CD4-positive, alpha-beta T cell treated with Interleukin-6 for 4 hours (primary cell): ENCODE measurements around the gene PIEZO2.
"Not testable (repeated sequence)": the region's sequence is repeated elsewhere in the genome, so short reads cannot be mapped to it uniquely, and the experiment has no call there.

Experiments used
- DNase-seq: peaks from one replicate; pipeline ENCODE4 v3.0.0-alpha.2; 2020; ENCODE audit warnings: mixed read lengths

Gene PIEZO2

DNA sequence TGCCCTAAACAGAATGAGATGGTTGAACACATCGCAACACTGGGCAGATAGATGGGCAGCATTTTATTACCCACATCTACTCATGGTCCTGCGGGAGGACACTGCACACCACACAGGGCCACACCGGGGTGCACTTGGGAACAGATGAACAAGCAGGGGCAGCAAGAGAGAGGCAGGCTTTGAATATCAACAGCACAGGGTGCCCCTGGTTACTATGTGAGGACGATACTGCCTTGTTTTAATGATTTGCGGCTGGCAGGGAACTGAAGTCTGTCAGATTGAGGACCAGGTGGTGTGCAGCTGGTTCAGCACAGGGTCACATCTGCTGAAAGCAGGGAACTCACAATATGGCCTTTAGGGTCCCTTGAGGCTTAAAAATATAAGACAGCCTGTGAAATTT, 195.7 kb downstream of the PIEZO2 start:
- no peak for DNase-seq

DNA sequence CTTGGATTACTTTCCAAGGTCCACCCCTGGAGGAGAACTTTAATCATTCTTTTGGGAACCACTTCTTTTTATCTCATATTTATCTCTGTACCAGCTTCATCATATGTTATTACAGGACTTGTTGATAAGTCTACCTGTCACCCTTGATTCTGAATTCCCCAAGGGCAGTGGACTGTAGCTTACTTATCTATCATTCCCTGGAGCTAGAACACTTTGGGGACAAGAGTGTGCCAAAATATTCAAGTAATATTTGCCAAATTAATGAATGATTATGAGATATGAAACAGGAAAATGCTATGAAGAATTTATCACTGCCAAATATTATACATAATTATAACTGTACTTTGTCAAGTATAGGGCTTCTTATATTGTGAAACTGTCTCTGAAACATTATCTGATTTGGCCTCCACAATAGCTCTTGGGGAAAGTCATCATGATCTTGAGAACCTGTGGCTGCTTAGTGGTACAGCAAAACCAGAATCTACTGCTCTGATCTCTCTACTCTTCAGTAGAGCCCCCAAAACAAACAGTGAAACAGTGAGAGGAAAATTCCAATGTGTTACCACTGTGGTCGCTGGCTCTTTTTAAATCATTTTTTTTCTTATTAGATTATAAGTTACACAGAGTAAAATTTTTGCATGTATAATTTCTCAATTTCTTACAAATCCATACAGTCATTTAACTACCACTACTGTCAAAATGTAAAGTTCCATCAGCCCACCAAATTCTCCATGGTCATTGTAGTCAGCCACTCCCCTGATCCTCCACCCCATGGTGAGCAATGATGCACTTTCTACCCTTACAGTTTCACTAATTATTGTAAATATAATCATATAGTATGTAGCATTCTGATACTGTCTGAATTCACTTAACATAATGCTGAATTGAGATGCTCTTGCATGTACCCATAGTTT, 197.5 kb downstream of the PIEZO2 start:
- no peak for DNase-seq

DNA sequence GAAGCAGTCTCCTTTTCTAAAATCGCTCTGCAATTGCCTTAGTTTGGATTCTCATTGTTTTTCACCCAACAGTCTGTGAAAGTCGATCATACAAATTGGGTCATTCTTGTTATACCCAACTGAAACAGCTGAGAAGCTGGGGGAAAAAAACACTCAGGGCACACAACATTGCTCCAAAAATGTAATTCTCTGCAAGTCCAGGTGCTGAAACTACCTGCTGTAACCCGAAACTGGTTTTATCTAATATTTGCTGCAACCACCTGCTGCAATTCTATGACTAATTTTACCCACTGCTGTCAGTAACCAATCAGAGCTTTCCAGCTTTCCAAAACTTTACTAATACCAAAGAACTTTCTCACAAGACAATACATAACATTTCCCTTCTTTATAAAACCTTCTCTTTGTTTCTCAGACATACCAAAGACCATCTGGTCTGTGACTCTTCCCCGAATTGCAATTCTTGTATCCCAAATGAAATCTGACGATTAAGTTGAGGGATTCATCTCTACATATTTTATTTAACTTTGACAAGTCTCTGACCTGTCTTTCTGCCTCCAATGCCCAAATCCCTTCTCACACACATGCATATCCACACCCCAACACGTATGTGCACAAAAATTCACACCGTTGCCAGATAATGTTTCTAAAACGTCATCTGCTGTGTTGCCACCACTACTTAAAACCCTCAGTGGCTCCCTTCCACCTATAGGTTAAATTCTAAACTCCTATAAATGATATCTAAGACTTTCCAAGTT, 198.3 kb downstream of the PIEZO2 start:
- DNase-seq: no peak

DNA sequence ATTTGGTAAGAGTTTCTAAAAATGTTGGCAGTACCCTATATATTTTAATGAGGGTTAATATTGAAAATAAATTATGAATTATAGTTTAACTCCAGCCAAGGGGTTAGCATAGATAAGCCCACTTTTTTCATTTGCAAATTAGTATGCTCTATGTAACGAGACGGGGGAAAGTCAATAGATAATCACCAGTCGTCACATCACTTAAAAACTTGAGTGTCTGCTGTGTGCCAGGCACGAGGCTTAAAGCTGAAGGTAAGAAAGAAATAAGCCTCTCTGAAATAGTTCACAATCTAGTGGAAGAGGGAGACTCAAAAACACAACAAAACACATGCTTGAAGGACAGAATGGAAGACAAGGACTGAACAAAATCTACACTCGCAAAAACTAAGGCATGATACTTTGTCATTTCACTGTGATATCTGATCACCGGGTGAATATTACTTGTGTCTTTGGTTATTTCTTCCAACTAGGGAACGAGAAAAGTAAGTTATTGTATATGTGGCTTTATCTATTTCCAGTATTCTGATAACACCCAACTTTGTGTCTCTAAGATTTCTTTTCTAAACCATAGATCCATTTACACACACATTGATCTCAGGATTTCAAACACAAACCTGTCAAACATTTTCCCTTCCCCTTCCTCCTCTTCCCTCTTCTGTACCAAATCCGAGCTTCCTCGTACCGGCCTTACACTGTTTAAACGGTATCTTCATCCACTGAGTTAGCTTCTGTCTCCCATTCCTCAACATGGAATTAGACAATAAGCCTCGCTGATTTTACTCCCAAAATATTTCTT, 199.1 kb downstream of the PIEZO2 start:
- DNase-seq: no peak

DNA sequence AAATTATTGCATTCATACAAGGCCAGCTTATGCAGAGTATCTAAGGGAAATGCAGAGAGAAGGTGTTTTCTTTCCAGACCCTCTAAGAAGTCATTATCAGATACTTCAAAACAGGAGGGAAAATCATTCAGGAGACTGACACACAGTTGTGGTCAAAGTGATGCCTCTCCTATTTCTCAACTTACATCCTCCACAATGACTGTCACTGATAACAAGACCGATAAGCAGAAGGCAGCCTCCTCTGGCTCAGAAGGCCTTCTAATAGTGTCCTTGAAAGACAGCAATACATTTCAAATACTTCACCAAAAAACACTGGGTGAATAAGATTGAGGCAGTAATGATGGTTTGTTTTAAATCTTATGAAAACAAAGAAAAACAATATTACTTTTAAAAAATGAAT, 199.7 kb downstream of the PIEZO2 start:
- no peak for DNase-seq

DNA sequence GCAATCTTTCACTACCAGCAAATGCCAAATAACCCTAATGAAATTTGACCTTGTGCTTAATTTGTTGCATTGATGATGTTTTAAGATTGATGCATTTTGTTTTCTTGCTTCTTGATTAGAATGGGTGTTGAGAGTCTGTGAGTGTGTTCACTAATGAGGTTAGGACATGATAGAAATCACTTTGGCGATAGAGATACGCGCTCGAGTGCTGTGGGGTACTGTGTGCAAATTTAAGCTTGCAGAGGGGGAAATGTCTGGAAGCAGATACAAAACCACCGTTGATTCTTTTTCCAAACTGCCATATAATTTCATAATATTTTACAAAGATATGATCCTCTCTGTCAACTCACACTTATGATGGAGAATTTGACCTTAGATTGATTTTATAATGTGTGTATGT, 200.9 kb downstream of the PIEZO2 start:
- no peak for DNase-seq

DNA sequence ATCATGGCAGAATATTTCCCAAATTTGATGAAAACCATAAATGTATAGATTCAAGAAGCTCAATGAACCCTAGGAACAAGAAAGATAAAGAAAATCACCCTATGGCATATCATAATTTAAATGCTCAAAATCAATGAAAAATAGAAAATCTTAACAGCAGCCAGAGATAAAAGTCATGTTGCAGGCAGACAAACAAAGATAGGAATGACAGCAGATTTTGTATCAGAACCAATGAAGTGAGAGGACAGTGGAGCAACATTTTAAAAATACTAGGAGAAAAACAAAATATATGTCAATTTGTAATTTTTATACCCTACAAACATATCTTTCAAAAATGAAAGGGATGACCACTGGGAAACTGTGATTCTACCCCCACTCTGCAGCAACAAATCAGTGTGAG, 203.3 kb downstream of the PIEZO2 start:
- no peak for DNase-seq

DNA sequence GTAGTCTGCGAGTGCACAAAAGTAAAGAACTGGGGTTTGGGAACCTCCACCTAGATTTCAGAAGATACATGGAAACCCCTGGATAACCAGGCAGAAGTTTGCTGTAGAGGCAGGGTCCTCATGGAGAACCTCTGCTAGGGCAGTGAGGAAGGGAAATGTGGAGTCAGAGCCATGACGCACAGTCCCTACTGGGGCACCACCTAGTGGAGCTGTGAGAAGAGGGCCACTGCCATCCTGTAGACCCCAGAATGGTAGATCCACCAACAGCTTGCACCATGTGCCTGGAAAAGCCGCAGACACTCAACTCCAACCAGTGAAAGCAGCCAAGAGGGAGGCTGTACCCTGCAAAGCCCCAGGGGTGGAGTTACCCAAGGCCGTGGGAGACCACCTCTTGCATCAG, 206.4 kb downstream of the PIEZO2 start:
- DNase-seq: no peak

DNA sequence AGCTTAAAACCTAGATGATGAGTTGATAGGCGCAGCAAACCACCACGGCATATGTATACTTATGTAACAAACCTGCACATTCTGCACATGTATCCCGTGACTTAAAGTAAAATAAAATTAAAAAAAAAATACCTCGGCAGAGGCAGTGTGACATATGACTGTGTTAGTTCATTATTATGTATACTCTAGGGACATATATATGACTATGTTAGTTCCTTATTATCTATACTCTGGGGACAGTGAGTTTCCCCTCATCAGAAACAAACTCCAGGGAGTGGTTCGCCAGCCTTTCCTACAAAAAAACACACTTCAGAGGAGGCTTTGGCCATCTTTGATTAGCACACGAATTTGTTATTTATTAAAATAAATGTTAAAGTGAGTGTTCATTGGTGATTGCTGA, 209.5 kb downstream of the PIEZO2 start:
- DNase-seq: no peak

DNA sequence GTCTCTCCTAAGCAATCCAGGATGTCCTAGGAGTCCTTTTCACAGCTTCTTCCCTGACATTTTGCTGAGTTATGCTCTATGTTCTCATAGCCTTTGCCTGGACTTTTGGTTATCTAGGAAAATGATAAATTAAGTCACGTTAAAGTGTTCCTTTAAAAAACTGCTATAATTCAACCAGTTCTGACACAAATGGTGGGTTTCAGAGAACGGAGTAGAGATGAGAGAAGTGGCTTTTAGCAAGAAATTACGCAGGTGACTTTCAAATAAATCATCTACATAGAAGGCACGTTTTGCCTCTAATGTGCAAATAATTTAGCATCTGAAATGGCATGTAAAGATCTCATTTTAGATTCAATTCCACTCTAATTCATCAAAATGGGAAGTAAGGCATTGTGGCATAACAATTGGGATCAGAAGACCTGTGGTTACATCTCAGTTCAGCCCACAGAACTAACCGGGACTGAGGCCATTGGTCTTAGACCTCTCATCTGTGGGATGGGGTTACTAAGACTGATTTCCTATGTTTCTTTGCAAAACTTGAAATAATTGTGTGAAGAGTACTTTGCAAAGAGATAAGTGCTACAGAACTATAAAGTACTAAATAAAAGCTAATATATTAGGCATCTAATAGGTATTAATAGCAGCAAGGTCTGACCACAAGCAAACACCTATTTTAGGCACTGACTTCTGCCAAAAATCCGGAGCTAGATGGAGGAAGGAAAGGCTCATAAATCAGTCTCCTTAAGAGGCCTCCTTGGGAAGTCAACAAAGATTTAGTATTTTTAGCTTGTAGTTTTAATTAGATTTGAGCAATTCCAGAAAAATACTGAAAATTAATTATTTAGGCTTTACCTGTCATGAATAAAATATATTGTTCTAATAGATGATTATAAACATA, 211.4 kb downstream of the PIEZO2 start:
- no peak for DNase-seq

DNA sequence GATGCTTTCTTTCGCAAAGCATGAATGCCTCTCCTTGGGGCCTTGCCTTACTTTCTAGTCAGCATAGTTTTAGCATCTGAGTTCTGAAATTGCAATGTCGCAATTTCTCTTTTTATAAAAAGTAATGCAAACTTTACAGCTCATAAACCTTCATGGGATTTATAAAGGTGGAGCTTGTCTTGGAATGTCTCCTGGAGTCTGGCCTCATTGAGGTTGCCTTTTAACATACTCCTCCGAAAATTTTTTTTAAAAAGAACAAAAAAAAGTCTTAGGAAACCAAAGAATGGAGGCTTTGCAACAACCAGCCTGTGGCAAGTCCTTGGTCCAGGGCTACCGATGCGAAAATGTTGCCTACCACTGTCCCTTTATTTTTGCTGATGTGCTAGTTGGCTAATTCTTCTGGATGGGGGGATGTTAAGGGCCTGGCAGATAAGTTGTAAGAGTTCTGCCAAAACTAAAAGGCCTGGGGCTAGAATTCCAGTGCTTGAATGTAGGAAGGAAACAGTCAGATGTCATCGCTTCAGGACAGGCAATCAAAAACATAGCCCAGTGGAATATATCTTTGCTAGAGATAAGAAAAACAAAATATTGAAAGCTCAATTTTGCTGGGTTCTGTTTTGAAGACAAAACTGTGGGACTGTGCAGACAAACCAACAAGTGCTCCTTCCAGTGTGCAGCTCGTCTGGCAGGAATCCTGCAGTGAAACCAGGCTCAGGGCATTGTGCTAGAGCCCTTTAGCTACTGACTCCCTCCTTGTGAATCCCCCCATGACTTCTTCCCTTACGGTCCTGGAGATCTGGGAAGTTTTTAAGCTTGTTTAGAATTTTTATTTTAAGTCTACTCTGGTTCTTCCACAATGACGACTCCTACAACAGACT, 213.0 kb downstream of the PIEZO2 start:
- no peak for DNase-seq

DNA sequence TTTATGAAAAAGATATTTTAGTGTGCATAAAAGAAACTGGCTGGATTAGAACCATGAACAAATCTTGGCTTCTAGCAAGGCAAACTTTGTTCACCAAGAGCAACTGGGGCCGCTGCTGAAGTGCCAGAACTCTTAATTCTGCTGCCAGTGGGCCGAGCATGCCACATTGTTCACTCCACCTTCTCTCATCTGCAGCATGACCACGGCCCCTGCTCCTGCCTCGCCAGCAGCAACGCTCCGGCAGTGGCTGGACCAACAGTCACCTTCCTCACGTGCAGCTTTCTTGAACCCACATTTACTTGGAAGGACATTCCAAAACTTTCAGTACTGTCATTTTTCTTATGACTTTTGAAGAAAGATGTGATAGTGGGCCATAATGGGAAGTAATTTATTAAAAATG, 213.8 kb downstream of the PIEZO2 start:
- no peak for DNase-seq

DNA sequence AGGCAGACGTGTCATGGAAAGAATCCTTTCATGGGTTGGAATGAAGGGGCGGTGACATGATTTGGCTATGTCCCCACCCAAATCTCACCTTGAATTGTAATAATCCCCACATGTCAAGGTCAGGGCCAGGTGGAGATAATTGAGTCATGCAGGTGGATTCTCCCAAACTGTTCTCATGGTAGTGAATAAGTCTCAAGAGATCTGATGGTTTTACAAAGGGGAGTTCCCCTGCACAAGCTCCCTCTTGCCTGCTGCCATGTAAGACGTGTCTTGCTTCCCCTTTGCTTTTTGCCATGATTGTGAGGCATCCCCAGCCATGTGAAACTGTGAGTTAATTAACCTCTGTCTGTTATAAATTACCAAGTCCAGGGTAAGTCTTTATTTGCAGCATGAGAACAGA, 215.7 kb downstream of the PIEZO2 start:
- DNase-seq: not testable (repeated sequence)

DNA sequence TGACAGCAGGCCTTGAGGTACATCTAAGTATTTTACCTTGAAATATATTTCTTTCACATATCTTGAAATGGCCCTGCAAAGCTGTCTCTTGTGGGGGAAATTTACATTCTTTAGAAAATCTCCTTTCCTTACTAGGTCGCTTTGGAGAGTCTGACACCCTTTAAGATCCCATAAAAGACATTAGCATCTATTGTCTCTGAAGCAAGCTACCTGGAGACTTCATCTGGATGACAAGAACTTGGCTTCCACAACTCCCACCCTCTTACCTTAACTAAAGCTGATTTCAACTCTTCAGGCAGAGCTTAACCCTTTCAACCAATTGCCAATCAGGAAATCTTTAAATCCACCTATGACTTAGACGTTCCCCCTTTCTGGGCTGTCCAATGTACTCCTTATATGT, 219.3 kb downstream of the PIEZO2 start:
- no peak for DNase-seq

DNA sequence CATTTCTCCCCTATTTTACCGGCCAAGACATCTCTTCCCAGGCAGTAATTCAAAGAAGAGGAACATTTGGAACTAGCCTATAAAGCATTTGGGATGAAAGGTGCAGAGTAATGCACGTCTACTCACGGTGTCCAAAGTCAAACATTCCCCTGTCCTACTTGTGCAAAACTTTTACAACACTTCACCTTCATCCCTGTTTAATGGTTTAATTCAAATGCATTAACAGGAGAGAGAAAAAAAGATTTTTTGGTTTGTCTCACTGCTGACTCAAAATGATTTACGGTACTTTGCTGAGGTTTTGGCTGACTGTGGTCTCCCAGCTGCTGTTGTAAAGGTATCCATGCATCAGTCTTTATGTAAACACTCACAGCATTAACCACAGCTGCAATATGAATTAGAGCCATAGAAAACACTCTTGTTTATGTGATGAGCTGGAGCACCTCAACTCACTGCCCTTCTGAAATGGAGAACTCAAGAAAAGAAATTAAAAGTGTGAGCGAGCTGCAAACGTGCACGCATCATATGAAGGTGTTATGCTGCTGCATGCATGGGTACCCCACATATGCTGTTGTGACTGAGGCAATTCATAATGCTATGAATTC, 220.5 kb downstream of the PIEZO2 start:
- DNase-seq: no peak

DNA sequence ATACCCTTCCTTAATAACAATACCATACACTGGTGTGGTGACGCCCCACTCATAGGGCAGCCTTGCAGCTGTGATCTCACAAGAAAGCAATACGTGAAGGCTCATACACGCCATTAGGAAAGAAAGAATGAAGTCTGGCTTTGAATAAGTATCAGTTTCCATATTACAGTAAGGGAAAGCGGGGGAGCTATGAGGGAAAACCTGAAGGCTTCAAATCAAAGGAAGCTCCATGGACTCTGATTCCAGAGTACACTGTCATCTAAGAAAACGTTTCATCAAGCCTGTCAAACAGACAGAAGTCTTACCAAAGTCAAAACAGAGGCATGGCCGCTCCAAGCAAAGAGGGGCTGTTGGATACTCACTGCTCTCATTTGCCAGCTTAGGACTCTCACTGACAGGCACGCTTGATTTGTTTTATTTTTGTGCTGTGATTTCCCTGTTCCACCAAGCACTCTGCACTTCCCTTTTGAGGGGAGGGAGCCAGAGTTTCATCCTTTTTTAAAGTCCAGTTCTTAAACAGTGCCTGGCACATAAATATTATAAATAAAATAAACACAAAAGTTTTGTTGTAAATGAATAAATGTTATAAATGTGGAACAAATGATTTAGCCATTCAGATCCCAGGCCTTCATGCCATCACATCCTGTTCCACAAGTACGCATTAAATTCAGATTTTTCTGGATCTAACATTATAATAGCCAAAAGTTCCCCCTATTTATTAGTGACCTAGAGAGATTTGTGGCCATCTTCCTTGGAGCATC, 221.2 kb downstream of the PIEZO2 start:
- no peak for DNase-seq

DNA sequence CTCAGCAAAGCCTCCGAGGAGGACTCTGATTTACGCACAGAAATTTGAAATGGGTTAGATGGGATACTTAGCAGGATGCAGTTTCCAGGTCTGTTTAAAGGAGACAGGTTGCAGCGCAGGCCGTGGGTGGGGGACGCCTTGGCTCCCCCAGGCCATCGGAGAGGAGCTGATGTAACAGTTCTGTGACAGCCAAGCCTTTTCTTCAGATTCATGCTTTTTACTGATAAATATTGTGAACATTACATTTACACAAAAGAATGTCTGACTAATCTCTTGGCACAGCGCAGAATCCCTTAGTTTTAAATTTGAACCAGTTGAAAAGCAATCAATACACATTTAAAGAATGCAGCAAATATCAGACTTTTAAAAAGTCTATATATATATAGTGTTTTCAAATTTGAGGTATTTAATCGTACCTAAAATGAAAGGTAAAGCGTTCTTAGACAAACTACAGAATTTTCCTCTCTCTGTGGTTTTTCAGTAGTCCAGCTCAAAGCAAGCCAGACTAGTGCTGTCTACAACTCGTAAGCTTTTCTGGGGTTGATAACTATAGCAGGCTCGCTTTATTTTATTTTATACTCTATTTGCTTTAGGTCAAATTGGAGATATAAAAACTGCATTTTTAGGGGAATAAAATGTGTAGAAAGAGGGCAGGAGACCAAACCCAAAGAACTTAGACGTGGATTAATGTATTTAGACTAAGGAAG, 221.9 kb downstream of the PIEZO2 start:
- DNase-seq: no peak

DNA sequence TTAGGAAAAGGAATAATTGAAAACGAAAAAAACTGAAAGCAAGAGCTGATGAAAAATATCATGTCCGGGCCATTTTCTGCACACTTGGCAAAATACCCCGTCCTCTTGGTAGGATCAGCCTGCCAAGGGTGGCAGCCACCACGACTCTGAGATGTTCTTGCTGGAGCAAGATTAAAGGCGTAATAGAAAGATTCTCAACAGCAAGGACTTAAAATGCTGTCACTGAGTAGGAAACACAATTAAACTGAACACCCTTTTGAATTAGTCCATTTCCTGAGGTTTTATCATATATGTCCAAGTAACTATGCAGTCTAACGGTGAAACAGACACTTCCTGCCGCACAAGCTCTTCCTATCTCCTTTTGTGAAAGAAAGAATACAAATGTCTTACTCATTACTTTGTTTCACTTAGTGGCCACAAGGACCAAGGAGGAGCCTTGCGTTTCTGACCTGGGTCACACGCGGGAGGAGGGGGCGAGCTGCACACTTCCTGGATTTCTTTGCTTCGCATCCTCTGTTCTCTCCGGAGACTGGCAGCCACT, 222.7 kb downstream of the PIEZO2 start:
- DNase-seq: no peak

DNA sequence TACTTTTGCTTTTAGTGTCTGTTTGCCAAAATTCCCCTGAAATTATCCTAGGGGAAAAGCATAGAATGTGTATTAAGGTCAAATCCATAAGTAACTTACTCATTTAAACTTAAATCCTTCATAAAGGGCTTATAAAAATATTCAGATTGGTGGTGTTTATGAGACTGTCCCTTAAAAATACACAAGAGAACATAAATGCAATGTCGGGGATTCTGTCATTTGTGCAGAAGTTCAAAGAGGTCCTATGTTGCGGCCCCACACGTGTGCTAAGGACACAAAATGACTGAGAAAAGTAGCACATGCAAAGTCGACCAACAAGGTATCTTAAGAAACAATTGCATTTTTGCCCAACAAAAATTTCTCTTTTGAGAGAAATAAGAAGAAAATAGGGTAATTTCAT, 225.1 kb downstream of the PIEZO2 start:
- no peak for DNase-seq
